ENCODE results near the gene GFRA1. TPM values are rescaled to one million over a fixed set of nuclear protein-coding genes. Genes with fewer than 3 reads are reported as not detected.

GFRA1 gene
- total and polyA plus RNA-seq, 2 donors (not counting 1 experiment from before 2014, with no cell fraction given): not detected

- Mint-ChIP-seq H3K27ac (no peak overlapping the region), H3K9me3 (ENCODE audit: insufficient read depth) (peaks cover 3% of the 10 kb centered on the region), H3K27me3 (no peaks in the 10 kb centered on the region), H3K4me1 (no peaks in the 10 kb centered on the region), H3K4me3 (no peak overlapping the region)
- Histone ChIP-seq H3K9ac (ENCODE audit: low read length) (no peak overlapping the region), H3K36me3 (replicated peaks in 1 of 2; ENCODE audit: control extremely low read depth in 1 of 2, control insufficient read depth in 1 of 2, extremely low read depth in 1 of 2, insufficient read depth in 2 of 2, low read length in 1 of 2) (no peaks in the 10 kb centered on the region), H3K27me3 (replicated peaks in 1 of 4; ENCODE audit: control extremely low read depth in 1 of 4, control insufficient read depth in 3 of 4, insufficient read depth in 4 of 4, low read length in 3 of 4) (no peaks in the 10 kb centered on the region), H3K4me1 (ENCODE audit: control insufficient read depth in 2 of 2, insufficient read depth in 2 of 2, low read length in 2 of 2) (no peaks in the 10 kb centered on the region), H2AFZ (ENCODE audit: insufficient read depth, low read depth, low read length, poor library complexity, severe bottlenecking) (no peak overlapping the region), H3K4me3 (ENCODE audit: control extremely low read depth in 1 of 5, extremely low read depth in 1 of 5, insufficient read depth in 1 of 5, low read depth in 2 of 5, low read length in 4 of 5) (no peak overlapping the region), H3K4me2 (replicated peaks; ENCODE audit: low read depth, low read length, poor library complexity, severe bottlenecking) (no peak overlapping the region), H4K20me1 (ENCODE audit: control insufficient read depth, insufficient read depth, low read length, poor library complexity, severe bottlenecking) (no peaks in the 10 kb centered on the region), H3K27ac (ENCODE audit: low read length in 2 of 2) (no peak overlapping the region), H3K79me2 (ENCODE audit: control insufficient read depth, insufficient read depth, low read length) (no peaks in the 10 kb centered on the region), H3K9me3 (ENCODE audit: control extremely low read depth in 1 of 3, control insufficient read depth in 2 of 3, insufficient read depth in 1 of 3, low read length in 2 of 3) (peaks cover 0 to 10% (median 0%) of the 10 kb centered on the region in 3 donors)
- WGBS (ENCODE audit: insufficient coverage): 83% methylated on average over 5 of the region's 5 CpGs
- intact Hi-C loops (cut with micrococcal nuclease): no loop called here
- ATAC-seq (ENCODE audit: low read depth) (no peak), DNase-seq (no peak)
- POLR2A ChIA-PET: no interaction called here
- CTCF ChIA-PET: no interaction called here
- TF ChIP-seq CTCF (IDR thresholded peaks at IDR 0.05): no peak
- no peak for TF ChIP-seq EZH2 (IDR thresholded peaks at IDR 0.05; ENCODE audit: borderline replicate concordance, insufficient read depth, low read depth, low read length, poor library complexity, severe bottlenecking)
These were observed 223.1 kb downstream of the GFRA1 start for GRCh38 chr10:116049974-116050304.

GRCh38 chr10:116049158-116049973 lies 223.6 kb downstream of the GFRA1 start:
- POLR2A ChIA-PET: no interaction called here
- CTCF ChIA-PET: no interaction called here

More at GRCh38 chr10:116049158-116049973, 223.6 kb downstream of the GFRA1 start:
- no peak overlapping the region for H3K4me2 ChIP-seq (replicated peaks; ENCODE audit: low read depth, low read length, poor library complexity, severe bottlenecking)
- no peak overlapping the region for H2AFZ ChIP-seq (ENCODE audit: insufficient read depth, low read depth, low read length, poor library complexity, severe bottlenecking)
- WGBS (ENCODE audit: insufficient coverage): 95% methylated on average over 6 of the region's 10 CpGs
- H3K9me3 Mint-ChIP-seq (ENCODE audit: insufficient read depth): peaks cover 3% of the 10 kb centered on the region
- TF ChIP-seq EZH2 (IDR thresholded peaks at IDR 0.05; ENCODE audit: borderline replicate concordance, insufficient read depth, low read depth, low read length, poor library complexity, severe bottlenecking) (no peak), CTCF (IDR thresholded peaks at IDR 0.05) (no peak)
- H3K9me3 ChIP-seq (ENCODE audit: control extremely low read depth in 1 of 3, control insufficient read depth in 2 of 3, insufficient read depth in 1 of 3, low read length in 2 of 3): peaks cover 0 to 10% (median 0%) of the 10 kb centered on the region in 3 donors
- no peak overlapping the region for H3K4me3 Mint-ChIP-seq
- H3K27ac Mint-ChIP-seq: no peak overlapping the region
- H3K27me3 Mint-ChIP-seq: no peaks in the 10 kb centered on the region
- H3K4me1 Mint-ChIP-seq: no peaks in the 10 kb centered on the region
- no peak for DNase-seq
- H4K20me1 ChIP-seq (ENCODE audit: control insufficient read depth, insufficient read depth, low read length, poor library complexity, severe bottlenecking): no peaks in the 10 kb centered on the region
- no peak for ATAC-seq (ENCODE audit: low read depth)
- no peaks in the 10 kb centered on the region for H3K36me3 ChIP-seq (replicated peaks in 1 of 2; ENCODE audit: control extremely low read depth in 1 of 2, control insufficient read depth in 1 of 2, extremely low read depth in 1 of 2, insufficient read depth in 2 of 2, low read length in 1 of 2)
- no peaks in the 10 kb centered on the region for H3K27me3 ChIP-seq (replicated peaks in 1 of 4; ENCODE audit: control extremely low read depth in 1 of 4, control insufficient read depth in 3 of 4, insufficient read depth in 4 of 4, low read length in 3 of 4)
- intact Hi-C loops (cut with micrococcal nuclease): no loop called here
- no peak overlapping the region for H3K9ac ChIP-seq (ENCODE audit: low read length)
- H3K4me3 ChIP-seq (ENCODE audit: control extremely low read depth in 1 of 5, extremely low read depth in 1 of 5, insufficient read depth in 1 of 5, low read depth in 2 of 5, low read length in 4 of 5): no peak overlapping the region
- H3K79me2 ChIP-seq (ENCODE audit: control insufficient read depth, insufficient read depth, low read length): no peaks in the 10 kb centered on the region
- no peaks in the 10 kb centered on the region for H3K4me1 ChIP-seq (ENCODE audit: control insufficient read depth in 2 of 2, insufficient read depth in 2 of 2, low read length in 2 of 2)
- no peak overlapping the region for H3K27ac ChIP-seq (ENCODE audit: low read length in 2 of 2)

Measured in B cell (primary cell).